IPS DF 4.7 (cell line): ENCODE data around the gene ABAT.
"Not testable (repeated sequence)": the region's sequence is repeated elsewhere in the genome, so short reads cannot be mapped to it uniquely, and the experiment has no call there.

Experiments
- DNase-seq: peaks from one replicate; pipeline ENCODE4 v3.0.0-alpha.2; 2013; ENCODE audit warnings: low spot score; ENCODE audit errors: extremely low read depth

Gene ABAT

DNA sequence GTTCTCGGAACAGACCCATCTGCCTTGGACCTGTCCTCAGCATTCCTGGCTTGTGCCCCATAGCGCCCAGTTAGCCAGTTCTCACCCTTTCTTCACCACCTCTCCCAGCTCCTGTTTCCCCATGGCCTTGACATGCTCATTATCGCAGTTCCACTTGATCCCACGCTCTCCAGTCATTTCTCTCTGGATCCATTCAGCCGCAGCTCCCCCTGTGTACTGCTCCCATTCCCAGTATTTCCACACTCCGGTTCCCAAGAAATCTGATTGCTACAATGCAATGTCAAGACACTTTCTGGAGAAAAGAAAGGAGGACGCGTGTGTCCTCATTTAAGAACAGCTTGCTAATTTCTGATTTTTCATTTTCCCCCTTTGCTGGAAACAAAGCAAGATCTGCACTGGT is 67.7 kb downstream of the ABAT start:
- no peak for DNase-seq

DNA sequence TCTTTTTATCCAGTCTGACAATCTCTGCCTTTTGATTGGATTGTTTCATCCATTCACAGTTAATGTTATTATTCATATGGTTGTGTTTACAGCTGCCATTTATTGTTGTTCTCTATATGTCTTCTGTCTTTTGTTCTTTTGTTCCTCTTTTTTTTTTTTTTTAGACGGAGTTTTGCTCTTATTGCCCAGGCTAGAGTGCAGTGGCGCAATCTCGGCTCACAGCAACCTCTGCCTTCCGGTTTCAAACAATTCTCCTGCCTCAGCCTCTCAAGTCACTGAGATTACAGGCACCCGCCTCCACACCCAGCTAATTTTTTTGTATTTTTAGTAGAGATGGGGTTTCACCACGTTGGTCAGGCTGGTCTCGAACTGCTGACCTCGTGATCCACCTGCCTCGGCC is 74.5 kb downstream of the ABAT start:
- not testable (repeated sequence) for DNase-seq

DNA sequence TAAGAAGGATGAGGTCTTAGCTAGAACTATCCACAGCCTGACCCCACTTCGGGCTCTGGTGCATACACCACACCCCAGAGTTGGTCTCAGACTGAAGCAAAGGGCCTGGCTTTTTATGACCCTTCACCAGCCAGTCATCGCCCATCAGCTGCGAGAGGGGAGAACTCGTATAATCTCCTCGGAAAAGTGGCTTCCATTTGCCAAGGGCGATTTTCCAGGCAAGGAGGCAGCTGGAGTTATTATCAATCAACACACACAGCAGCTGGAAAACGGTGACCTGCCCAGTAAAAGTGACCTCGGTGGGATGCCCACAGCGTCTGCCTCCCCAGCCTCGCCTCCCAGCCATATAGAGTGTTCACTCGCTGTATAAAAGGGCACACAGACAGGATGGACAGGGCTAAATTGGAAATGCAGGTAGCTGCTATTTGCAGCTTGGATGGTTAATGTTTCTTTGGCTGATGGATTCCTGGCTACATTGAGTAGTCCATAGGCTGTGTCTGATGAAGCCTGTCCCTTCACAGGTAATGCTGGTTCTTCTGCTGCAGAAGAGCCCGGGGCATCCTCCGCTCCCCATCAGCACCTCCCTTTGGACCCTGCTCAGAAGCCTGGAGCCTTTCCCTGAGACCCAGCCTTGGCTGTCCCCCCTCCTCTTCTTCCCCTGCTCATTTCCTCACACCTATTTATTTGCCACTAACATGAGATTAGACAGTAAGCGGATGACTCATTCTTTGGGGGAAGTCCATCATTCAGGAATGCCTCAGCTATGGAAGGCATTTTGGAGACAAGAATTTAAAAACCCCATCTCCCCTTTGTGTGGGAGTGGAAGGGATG is 77.3 kb downstream of the ABAT start:
- no peak for DNase-seq

DNA sequence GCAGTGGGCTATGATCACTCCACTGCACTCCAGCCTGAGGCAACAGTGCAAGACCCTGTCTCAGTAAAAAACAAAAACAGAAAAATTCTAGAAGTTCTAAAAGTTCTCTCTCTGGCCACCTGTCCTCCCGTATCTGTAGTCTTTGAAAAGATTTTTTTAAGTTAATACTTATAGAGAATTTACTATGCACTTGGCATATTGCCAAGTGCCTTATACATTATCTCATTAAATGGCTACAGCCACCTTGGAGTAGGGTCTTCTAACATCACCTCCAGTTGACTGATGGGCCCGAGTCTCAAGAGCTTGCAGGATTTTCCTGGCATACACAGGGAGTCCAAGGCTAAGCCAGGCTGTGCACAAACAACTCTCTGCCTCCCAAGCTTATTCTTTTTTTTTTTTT is 78.3 kb downstream of the ABAT start:
- DNase-seq, result no peak

DNA sequence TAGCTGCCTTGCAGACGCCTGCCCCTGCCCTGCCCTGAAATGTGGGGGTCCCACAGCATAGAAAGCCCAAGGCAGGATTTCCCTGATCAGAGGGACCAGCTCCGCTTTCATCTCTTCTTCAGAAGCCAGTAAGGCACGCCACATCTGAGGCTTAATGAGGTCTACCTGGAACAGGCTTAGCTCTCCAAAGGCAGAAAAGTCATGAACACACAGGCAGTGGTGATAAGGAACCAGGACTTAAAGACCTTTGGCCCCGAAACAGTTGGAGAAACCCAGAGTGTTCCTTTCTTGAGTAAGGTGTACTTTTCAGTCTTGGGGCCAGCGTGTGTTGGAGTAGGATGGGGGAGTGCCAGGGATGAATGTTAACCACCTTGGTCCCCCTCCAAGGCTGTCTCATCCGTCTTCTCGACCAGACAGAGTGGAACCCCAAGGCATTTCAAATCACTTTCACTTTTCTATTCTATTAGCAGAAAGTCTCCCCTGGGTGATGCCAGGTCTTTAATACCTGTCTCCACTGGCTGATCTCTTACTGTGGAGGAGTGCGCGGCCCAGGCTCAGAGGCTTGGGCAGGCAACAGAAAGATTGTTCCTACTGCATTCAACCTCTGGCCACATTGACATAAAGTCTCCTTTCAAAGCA is 79.1 kb downstream of the ABAT start:
- DNase-seq, result no peak

DNA sequence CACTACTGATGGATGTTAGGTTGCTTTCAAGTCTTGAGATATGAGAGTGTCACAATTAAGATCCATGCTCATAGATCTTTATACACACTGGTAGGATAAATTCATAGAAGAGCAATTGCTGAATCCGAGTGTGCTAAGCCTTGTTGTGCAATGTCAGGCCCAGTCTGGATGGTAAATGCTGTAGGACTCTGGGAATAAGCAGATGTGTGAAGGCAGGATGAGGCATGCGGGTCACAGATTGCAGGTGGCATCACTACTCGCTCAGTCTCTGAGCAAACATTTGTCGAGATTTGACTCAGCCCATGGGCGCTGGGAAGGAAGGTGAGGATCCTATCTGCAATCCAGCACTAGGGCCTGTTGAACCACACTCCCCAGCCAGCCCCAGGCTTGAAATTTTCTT is 82.3 kb downstream of the ABAT start:
- no peak for DNase-seq

DNA sequence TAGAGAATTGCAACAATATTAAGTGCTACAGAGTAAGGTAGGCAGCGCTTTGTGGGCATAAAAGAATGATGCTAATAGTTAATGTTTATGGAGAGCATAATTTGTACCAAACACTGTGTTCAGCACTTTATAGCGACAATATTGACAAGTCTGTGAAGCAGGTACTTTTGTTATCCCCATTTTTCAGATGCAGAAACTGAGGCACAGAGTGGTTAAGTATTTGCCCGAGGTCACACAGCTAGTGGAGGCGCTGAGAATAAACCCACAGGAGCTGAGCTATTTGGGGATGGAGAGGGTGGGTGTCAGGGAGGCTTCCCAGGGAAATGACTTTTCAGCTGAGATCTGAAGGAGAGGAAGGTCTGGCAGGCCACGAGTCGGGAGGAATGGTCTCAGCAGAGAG is 83.6 kb downstream of the ABAT start:
- no peak for DNase-seq

DNA sequence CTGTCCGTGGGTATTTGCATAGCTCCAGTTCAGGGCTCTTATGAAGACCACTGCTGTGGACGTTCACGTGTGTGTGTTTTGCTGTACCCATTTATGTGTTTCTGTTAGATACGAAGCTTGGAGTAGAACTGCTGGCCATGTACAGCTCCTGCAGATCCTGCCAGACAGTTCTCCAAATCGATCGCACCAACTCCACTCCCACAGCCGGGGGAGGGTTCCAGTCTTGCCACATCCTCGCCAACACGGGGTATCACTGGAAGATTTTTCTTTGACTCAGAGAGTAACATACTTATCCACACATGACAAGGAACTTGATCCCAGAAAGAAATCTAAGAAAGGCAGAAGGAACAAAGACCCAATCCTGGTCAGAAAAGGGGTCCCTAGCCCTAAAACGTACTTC is 85.6 kb downstream of the ABAT start:
- no peak for DNase-seq

DNA sequence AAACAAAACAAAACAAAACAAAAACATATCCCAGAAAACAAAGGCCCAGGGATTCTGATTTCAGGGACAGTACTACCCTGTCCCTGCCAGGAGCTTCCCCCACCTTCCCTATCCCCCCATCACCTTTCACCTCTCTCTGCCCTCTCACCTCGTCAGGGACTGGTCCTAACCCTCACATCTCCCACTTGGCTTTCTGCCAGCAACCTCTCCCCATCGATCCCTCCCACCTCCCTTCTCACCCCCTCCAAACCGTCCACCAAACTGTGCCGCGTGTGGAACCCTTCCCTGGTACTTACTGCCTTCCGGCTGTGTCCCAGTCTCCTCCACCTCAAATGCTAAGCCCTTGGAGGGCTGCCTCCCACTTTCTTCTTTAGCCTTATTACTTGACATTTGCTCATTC is 86.7 kb downstream of the ABAT start:
- DNase-seq, result no peak

DNA sequence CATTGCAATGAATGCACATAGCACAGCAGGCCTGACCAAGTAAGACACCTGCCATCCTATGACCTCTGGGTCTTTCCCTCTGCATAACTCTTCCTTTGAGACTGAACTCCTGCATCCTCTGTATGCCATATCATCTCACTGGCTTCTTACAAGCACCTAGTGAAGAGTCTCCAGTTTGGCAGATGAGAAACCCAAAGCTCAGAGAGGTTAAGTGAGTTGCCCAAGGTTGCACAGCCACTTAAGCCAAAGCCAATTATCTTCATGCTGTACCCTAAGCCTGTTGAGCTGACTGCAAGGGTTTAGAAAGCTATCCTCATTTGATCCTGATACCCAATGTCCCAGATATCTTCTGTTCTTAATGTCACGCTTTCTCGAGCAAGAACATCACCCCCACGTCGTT is 87.8 kb downstream of the ABAT start:
- no peak for DNase-seq

DNA sequence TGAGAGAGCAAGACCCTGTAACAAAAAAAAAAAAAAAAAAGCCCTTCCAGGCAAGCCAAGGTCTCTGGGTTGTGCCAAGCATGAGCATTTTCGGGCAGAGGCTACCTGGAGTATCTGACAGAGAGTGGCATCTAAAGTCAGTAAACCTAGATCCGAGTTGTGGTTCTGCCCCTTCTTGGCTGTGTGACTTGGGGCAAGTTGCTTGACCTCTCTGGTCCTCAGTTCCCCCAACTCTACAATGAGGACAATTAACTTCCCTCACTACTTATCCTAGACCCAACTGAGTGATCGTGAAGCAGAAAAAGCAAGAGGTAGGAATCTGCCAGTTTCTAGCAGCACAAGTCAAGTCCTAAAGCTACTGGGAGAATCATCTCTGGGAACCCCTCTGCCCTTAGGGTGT is 88.7 kb downstream of the ABAT start:
- no peak for DNase-seq

DNA sequence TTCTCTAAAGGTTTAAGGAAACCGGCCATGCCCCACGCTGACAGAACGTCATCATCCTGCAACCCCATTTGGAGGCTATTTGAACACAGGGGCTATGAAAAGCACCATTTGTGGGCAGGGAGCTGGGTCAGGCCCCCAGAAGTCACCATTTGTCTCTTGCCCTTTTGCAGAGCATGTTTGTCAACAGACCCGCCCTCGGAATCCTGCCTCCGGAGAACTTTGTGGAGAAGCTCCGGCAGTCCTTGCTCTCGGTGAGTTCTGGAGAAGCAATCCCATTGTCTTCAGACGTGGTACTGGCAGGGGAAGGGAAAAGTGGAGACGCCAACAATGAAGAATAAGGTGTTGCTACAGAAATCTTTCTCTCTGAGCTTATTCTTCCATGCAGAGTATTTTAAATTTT is 89.5 kb downstream of the ABAT start:
- no peak for DNase-seq

DNA sequence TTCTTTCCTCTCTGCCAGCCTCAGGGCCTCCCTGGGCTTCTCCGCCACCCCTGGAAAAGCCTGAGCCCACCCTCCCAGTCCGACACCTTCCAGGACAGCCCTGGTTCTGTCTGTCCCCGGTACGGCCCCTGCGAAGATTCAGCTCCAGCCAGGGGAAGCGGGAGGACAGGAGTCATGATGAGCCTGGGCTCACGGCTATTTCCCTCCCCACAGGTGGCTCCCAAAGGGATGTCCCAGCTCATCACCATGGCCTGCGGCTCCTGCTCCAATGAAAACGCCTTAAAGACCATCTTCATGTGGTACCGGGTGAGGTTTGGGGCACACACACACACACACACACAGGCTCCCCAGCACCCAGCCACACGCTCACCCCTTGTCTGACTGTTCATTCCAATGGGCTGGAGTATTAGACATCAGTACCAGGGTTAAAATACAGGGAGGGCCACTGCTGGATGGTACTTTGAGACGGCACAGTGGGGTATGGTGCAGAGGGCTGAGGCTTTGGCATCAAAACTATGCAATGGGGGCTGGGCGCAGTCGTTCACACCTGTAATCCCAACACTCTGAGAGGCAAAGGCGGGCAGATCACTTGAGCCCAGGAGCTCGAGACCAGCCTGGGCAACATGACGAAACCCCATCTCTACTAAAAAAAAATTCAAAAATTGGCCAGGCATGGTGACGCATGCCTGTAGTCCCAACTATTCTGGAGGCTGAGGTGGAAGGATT is 90.3 kb downstream of the ABAT start:
- DNase-seq, result no peak

DNA sequence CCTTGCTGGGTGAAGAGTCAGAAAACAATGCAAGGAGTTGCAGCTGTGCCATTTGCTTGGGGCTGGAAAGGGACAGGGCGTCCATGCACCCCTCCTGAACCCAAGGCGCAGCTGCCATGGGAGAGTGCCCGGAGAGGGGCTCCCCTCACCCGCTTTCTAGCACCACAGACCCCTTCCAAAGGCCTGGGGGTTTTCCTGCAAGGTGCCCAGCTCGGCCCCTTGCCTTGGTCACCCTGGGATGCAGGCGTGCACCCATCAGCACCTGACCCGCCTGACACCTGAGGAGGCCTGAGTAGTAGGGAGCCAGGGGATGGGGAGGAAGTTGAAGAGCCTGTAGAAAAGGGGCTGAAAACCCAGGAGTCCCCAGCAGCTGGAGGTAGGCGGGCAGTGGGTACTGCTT is 92.8 kb downstream of the ABAT start:
- DNase-seq, result no peak

DNA sequence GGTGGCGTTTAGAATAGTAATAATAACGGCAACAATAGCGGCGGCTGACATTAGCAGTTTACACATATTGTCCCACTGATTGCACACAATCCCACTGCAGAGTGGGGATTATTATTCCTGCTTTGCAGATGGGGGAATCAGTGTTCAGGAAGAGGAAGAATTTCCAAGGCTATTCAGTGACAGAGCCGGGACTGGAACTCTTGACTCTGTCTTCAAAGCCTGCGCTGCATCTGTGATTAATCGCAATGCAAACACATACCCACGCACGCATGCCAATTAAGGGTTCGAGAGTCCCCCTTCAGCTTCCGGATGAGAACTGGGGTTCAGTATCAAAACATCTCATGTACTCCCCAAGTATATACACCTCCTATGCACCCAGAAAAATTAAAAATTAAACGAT is 93.9 kb downstream of the ABAT start:
- DNase-seq, result no peak

DNA sequence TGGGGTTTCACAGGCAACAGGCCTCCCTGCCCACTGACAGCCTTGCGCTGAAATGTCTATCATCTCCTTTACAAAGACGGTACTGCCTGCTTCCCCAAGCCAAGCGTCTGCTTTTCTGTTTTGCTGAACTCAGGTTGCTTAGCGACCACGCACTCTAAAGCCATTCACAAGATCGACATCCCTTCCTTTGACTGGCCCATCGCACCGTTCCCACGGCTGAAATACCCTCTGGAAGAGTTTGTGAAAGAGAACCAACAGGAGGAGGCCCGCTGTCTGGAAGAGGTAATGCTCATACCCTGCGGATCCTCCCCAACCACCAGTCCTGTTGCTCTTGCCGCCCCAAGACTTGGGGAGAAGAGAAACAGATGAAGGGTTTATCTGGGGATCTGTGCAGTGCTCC is 94.3 kb downstream of the ABAT start:
- no peak for DNase-seq

DNA sequence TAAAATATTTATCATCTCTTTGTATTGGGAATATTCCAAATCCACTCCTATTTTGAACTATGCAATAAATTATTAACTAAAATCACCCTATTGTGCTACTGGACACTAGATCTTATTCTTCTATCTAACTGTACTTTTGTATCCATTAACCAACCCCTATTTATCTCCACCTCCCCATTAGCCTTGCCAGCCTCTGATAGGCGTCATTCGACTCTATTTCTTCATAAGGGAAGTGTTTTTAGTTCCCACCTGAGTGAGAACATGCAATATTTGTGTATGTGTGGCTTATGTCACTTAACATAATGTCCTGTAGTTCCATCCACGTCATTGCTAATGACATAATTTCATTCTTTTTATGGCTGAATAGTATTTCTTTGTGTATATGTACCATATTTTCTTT is 99.1 kb downstream of the ABAT start:
- no peak for DNase-seq

DNA sequence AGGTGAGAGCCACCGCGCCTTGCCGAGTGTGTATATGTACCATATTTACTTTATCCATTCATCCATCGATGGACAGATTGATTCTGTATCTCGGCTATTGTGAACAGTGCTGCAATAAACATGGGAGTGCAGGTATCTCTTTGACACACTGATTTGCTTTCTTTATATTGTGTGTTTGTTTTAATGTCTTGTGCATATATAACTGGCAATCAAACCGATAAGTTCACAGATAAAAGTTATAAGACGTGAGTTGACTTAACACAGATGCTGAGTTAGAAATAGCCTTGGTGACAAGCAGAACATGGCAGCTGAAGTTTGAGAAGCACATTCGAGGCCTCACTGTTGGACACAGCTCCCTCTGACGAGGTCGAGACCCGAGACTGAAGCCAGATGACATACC is 99.8 kb downstream of the ABAT start:
- DNase-seq, result no peak

DNA sequence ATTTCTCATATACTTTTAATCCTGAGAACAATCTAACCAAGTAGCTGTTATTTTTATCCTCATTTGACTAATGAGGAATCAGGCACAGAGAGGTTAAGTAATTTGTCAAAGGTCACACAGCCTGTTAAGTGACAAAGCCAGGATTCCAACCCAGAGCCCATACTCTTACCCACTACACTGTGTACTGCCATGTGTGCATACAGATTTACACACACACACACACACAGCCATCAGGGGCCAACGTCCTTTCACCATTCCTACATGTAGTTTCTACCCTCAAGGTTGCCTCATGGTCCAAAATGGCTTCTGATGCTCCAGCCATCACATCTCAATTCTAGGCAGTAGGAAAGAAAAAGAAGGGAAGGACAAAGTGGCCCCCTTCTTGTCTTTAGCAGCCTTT is 100.9 kb downstream of the ABAT start:
- no peak for DNase-seq

DNA sequence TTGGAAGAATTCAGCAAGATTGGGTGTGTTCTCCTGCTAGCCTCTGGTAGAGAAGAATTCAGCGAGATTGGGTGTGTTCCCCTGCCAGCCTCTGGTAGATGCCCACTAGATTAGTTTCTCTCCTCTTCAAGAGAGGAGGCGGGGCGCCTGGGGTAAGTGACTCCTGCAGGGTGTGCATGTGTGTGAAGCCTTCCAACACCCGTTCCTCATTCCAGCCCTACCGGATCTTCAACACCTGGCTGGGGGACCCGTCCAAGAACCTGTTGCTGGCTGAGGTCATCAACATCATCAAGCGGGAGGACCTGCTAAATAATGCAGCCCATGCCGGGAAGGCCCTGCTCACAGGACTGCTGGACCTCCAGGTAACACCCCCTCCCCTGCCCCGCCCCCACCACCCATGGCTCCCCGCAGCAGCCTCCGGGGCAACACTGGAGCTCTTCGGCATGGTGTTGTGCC is 101.7 kb downstream of the ABAT start:
- no peak for DNase-seq

DNA sequence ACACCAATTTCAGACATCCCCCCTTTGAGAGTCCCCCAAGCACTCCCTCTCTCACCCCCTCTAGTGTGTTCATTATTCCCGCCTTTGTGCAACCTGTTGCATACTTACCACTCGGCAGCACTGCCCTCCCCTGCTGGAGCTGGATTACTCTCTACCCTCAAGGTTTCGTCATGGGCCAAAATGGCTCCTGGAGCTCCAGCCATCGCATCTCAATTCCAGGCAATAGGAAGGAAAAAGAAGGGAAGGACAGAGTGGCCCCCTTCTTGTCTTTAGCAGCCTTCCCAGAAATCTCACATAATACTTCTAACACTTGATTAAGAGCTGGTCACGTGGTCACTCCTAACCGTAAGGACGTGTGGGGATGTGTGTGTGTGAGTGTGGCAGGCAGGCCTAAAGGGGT is 102.8 kb downstream of the ABAT start:
- no peak for DNase-seq

DNA sequence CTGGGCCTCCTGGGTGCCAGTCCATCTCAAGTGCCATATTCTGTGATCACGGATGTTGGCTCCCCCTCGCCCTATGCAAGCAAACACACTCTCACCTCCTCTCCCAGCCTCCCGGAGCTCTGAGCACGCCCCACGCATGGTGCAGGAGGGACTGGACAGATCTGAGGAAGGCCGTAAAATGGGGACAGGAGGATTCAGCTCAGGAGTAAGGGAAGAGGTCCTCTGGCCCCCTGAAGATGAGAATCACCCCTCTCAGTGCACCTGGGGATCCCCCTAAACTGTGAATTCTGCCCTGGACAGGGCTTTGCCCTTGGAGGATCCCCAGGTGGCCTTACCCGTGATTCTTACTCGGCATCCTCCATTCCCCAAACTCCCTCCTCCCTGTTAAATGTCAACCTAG is 107.4 kb downstream of the ABAT start:
- no peak for DNase-seq

DNA sequence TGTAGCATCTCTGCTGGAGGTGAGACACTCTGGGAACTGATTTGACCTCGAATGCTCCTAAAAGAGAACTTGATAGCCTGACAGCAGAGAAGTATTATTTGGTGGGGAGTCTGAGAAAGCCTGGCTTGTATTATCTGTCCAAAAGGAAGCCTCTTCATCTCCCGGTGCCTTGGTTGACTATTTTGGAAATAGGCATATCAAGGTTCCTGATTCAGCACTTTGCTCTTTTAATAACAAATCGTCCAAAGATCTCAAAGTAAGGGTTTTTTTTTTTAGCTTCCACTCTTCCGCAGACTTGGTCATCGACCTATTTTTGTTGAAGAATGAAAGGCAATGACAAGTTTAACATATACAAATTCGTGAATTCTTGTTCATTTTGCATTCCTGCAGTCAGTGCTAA is 108.3 kb downstream of the ABAT start:
- no peak for DNase-seq
